Activated CD8-positive, alpha-beta memory T cell treated with anti-CD3 and anti-CD28 coated beads for 4 hours (primary cell): ENCODE data around the gene REX1BD.

ENCODE experiments used
- DNase-seq, 2 donors: peaks; one replicate each; pipeline ENCODE4 v3.0.0-alpha.2; 2020; ENCODE audit warnings: low read depth in 2 of 2

REX1BD gene

DNA sequence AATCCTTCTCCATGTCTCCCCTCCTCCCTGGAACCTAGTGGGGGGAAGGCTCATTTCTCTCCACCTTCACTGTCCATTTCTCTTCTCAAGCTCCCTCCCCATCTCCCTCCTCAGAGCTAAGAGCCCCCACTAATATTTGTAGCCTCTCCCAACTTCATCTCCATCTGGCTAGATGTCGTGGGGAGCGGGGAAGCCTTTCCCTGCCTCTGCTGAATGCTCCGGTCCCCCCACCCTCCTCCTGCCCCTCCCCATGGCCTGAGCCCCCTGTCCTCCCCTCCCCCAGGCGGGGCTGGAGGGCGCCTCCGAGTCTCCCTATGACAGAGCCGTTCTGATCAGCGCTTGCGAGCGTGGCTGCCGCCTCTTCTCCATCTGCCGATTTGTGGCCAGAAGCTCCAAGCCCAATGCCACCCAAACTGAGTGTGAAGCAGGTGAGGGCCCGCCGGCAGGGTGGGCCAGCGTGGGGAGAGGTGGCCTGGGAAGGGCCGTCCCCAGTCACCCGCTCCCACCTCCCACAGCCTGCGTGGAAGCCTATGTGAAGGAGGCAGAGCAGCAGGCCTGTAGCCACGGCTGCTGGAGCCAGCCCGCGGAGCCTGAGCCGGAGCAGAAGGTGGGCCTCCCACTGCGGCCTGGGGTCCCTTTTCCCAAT lies 25.1 kb downstream of the REX1BD start:
- no peak for DNase-seq

DNA sequence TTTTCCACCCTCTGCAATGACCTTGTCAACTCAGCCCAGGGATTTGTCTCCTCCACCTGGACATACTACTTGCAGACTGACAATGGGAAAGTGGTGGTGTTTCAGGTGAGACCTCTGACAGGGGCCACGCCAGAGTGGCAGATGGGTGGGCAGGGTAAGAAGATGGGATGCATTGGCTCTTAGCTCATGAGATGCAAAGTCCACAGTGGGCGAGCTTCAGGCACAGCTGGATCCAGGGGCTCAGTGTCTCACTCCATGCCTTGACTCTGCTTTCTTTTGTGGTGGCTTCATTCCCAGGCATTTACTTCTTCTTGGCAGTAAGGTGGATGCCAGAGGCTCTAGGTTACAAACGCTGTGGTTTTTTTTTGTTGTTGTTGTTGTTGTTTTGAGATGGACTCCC lies 27.4 kb downstream of the REX1BD start:
- DNase-seq, result no peak

DNA sequence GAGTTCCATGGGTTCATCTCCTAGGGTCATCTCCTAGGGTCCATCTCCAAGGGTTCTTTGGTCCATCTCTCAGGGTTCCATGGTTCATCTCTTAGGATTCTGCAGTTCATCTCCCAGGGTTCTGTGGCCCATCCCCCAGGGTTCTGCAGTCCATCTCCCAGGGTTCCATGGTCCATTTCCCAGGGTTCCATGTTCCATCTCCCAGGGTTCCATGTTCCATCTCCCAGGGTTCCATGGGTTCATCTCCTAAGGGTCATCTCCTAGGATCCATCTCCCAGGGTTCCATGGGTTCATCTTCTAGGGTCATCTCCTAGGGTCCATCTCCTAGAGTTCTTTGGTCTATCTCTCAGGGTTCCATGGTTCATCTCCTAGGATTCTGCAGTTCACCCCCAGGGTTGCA lies 29.0 kb downstream of the REX1BD start:
- DNase-seq, result no peak

DNA sequence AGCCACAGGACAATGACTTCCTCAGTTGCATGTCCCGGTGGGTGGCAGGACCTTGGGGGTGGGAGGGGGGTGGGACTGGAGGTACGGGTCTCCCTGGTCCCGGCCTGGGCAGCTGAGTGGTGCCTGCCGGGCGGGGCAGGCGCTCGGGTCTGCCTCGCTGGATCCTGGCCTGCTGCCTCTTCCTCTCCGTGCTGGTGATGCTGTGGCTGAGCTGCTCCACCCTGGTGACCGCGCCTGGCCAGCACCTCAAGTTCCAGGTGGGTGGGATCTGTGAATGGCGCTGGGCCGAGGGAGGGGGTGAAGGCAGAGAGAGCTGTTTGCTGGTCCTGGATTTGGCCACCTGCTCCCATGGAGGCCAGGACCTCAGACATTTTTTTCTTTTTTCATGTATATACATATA lies 29.6 kb downstream of the REX1BD start:
- no peak for DNase-seq

DNA sequence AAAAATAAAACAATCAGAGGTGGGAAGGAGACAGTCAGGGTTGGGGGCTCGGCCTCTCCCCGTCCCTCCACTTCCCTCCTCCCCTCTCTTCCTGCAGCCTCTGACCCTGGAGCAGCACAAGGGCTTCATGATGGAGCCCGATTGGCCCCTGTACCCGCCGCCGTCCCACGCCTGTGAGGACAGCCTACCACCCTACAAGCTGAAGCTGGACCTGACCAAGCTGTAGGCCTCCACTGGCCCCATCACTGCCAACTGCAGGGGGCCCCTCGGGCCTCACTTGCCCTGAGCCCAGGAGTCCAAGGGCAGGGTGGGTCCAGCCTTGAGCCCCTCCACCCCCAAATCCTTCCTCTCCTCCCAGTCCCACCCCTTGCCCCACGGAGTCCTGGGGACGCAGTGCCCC lies 31.7 kb downstream of the REX1BD start:
- no peak for DNase-seq

DNA sequence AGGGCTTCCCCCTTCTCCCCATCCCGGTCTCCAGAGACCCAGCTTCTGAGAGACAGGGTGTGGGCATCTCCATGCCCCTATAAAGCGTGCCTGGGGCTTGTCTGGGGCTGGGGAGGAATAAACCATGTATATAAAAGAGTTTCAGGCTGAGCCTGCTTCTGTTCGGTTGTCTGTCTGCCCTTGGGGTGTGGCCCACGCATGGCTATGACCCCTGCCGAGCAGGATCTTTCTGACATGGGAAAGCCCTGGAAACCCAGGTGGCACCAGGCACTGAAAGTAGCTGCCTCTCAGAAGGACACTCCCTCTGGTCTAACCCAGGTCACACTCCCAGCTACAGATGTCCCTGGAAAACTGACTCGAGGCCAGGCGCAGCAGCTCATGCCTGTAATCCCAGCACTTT lies 32.3 kb downstream of the REX1BD start:
- DNase-seq, result no peak

DNA sequence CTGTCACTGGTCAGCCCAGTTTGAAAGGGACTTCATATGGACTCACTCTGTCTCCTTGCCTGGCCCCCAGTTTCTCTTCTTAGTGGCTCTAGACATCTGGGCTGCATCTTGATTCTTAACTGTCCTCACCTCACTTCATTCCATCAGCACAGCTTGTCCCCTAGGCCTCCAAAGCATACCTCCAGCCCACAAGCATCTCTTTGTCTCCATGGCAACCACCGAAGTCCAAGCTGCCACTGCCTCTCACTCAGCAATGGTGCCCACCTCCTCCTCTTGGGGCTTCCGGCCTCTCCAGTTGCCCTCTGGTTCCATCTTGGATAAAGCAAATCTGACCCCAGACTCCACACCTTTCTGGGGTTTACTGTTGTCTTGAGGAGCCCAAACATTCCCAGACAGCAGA lies 38.3 kb downstream of the REX1BD start:
- DNase-seq, result no peak

DNA sequence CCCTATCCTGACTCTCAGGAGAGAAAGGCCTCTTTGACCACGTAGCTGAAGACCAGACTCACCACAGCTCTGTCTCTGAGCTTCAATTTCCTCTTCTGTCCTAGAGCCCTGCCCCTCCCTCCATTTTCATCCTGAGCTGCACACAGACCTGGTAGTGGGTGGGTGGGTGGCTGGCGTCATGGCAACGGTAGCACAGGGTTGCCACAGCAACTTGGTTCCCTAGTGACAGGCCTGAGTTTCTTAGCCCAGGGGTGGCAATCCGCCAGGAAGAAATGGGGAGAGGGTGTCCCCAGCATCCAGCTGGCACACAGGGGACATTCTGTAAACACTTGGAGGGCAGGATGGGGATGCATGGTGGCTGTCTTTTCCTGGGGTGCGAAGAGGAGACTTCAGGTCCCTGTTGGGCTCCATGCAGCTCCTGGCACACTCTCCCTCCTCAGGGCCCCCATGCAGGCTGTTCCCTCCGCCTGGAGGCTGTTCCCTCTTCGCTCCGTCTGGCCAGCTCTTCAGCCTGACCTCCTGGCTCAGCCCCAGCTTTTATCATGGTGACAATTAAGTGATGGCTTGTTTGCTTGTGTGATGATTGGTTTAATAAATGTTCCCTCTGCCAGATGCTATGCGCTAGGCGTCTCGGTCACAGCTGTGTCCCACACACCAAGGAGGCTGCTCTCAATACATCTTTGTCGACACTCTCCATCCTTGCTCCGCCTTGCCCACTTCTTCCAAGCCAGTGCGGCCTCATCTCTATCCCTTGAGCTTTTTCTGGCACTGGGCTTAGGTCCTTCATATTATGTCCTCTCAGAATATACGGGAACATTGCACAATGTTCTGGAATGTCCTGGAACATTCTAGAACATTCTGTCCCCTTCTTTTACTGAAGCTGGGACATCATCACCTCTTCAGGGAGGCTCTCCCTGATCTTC lies 40.8 kb downstream of the REX1BD start:
- no peak for DNase-seq

DNA sequence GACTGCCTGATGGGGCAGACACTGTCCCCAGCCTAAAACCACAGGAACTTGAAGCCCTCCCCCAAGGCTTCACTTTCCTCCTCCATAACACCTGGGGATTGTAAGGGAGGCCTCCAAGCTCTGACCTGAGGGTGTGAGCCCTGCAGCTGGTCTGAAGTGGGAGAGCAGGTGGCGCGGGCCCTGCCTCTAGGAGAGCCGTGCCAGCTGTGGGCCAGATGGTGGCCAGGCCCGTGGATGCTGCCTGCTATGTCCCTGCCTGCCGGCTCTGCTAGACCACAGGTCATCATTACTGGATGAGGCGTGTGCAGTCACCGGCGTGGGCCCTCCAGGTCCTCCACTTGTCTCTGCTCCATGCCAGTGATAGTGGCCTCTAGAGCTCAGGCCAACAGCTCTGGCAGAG lies 44.7 kb downstream of the REX1BD start:
- DNase-seq, result no peak

DNA sequence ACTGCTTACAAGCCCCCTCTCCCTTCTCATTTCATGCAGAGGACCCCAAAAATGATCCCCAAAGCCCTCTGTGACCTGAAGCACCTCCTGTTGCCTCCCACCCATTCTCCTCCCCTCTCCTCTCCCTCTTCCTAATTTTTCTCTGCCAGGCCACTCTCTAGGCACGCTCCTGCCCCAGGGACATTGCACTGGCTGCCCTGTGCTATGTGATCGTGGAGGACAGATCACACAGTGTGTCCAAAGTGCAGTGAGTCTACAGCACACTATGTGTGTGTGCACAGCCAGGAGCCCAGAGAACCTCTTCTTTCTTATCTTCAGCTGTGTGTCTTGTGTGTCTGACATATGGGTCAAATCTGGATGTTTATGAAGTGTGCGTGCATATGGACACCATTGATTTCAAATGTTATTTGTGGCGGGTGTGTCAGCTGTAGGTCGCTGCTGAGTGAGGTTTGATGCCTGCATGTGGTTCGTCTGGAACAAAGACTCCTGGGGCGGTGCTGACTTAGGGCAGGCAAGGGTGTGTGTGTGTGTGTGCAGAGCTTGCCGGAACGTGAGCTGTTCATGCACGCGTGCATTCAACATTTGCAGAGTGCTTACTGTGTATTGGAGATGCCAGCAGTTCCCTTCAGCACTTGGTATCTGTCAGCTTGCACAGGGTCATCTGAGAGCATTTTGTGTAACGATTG lies 46.2 kb downstream of the REX1BD start:
- no peak for DNase-seq

DNA sequence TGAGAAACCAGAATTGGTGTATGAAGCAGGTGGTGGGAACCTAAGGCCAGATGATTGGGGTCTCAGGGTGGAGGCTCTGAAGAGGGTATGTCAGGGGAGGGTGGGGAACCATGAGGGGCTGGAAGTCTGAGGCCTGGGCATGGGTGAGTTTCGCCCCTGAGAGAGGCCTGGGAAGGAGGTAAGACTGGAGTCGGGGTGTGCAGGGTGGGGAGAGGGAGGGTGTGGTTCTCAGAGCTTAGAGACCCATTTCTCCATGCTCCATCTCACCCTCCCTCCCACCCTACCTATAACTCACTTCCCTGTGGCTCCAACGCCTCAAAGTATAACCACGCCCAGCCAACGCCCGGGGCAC lies 47.2 kb downstream of the REX1BD start:
- DNase-seq, result no peak

DNA sequence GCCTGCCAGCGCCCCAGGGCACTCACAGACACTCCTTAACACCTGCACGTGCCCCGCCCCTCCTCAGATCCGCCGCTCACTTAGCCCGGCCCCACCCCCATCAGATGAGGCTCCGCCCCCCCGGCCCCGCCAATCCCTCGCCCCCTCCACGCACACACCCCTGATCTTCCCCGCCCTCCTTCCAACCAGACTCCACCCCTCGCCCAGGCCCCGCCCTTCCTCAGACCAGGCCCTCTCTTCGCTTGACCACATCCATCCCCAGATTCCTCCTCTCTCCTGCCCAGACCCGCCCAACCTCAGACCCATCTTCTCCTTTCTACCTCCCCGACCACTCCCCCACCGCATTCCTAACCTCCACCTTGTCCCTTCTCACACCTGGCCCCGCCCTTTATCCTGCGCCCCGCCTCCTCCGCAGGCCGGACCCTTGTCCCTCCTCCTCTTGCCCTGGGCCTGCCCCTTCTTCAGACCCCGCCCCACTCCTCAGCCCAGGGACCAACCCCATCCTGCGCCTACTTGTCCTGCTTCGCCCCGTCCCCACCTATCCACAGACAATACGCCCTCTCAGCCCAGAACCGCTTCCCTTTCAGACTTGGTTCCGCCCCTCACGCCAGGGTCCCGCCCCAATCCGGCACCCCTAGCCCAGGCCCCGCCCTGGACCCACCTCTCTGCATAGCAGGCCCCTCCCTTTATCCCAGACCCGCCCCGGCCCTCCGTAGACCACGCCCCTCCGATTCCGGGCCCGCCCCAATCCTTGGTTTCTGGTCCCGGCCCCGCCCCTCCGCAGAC lies 47.8 kb downstream of the REX1BD start:
- peak; percentile 97 for DNase-seq

DNA sequence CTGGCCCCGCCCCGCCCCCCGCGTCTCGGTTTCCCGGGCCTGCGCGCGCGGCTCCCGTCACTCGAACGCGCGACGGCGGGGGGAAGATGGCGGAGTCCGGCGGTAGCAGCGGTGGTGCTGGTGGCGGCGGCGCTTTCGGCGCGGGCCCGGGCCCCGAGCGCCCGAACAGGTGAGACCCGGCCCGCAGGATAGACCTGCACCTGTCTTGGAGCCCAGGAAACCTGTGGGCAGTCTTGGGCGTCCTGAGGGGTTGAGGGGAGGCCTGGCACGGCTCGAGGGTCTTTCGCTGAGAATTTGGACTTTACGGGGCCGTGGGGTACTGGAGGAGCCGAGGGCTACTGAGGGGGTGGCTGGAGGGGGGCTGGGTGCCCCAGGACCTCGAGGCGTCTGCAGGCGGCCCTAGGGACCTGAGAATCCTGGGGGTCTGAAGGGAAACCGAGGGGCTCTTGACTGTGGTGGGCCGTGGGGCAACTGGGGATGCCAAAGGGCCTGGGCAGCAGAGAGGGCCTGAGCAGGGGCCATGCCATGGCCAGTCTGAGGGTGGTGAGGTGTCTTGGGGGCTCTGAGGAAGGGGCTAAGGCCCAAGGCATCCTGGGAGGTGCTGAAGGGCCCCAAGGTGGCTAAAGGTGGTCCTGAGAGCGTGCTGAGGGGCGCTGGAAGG lies 48.5 kb downstream of the REX1BD start, which contains the start of gene KLHL26:
KLHL26 (plus strand) TSS at position 60 of the 661 bp plus-strand sequence; CDS start at position 87, 27 bp downstream.
- DNase-seq, result no peak

DNA sequence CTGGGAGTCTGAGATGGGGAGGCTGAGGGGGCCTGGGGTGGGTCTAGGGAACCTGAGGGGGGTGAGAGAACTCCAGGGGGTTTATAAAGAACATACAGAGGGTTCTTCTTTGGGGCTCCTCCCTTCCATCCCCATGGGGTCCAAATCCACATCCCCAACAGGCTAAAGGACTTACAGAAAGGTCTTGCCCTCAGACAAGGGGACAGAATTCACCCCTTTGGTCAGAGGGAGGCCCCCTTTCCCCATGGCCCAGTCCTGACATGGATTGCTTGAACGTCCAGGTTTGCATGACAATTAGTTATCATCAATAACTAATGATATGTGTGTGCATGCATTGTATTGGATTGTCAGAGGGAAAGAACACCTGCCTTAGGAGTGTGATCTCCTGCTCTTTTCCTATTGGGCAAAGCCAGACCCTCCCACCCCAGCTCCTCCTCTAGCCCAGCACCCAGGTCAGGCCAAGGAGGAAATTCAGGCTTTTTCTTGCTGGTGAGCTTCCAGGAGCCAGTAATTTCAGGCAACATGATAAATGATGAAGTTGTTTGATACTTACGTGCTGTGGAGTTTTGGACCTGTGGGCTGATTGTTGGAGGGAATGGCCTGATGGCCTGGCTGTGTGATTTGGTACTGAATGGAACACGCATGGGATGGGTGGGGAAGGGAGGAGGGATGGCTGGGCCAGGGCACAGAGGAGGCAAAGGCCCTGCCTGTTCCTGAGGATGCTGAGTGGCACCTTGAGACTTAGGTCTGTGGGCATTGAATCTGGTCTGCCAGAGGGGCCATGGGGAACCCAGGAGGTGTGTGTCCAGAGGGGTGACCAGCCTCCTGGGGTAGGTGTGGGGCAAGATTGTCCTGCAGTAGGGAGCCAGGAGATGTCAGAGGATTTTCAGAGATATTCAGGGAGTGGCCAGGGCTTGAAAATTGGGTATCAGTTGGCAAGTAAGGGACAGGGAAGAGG lies 49.4 kb downstream of the REX1BD start:
- DNase-seq, result no peak

DNA sequence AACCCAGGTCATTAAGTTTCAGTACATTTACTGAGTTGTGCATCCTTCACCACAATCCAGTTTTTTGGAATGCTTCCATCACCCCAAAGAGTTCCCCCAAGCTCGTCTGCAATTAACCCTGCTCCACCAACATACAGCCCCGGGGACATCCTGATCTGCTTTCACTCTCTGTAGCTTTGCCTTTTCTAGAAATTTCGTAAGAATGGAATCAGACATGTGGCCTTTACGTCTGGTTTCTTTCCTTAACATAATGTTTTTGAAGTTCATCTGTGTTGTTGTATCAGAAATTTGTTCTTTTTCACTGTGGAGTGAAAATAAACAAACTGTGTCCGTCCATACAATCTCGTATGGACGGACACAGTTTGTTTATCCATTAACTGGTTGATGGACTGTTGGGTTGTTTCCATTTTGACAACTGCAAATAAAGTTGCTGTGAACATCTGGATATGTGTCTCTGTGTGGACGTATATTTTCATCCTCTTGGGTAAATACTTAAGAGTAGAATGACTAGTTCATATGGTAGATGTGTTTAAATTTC lies 51.2 kb downstream of the REX1BD start:
- no peak for DNase-seq
